G401 (cell line): ENCODE measurements around the gene PRLHR. TPM values are rescaled to one million over a fixed set of nuclear protein-coding genes. Genes with fewer than 3 reads are reported as not detected.

Experiments
- DNase-seq: peaks from one replicate; pipeline ENCODE4 v3.0.0-alpha.2; 2015; ENCODE audit warnings: low spot score
- in situ Hi-C: cut with HindIII; loops from 2 replicates; pipeline ENCODE4 v1.10.0; 2016; ENCODE audit warnings: low sequenced_read_pairs, mixed read lengths
- total RNA-seq: library from RNA; depleted of rRNA; stranded (reverse); fragments of >200 nt; shearing (Covaris generic); gene quantifications from 2 replicates; pipeline ENCODE4 v1.2.3, GENCODE V29; 2014

PRLHR gene
- total RNA-seq, 1 experiment from 2014 or later = not detected

DNA sequence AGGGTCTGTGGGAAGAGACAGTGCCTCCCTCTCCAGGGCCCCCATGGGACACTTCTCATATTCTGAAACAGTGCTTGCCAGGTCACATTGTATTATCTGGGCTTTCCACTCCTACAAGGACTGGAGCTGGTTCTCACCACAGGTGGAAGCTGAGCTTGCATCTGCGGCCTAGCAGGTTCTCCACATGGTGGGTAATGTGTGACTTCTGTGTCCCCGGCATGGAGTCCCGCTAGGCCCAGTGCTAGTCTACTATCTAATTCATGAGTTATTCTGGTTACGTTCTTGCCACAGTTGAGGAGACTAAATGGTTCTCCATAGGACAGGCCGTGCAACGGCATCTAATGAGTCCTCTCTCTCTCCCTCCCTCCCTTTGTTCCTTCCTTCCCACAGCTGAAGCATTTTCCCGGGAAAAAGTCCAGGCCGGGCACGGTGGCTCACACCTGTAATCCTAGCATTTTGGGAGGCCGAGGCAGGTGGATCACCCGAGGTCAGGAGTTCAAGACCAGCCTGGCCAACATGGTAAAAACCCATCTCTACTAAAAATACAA lies 27.7 kb downstream of the PRLHR start:
- in situ Hi-C loops = no loop called here
- DNase-seq = no peak

- DNase-seq = no peak
- in situ Hi-C loops = no loop called here
Measured at GRCh38 chr10:118566911-118567310, 28.5 kb downstream of the PRLHR start.

DNA sequence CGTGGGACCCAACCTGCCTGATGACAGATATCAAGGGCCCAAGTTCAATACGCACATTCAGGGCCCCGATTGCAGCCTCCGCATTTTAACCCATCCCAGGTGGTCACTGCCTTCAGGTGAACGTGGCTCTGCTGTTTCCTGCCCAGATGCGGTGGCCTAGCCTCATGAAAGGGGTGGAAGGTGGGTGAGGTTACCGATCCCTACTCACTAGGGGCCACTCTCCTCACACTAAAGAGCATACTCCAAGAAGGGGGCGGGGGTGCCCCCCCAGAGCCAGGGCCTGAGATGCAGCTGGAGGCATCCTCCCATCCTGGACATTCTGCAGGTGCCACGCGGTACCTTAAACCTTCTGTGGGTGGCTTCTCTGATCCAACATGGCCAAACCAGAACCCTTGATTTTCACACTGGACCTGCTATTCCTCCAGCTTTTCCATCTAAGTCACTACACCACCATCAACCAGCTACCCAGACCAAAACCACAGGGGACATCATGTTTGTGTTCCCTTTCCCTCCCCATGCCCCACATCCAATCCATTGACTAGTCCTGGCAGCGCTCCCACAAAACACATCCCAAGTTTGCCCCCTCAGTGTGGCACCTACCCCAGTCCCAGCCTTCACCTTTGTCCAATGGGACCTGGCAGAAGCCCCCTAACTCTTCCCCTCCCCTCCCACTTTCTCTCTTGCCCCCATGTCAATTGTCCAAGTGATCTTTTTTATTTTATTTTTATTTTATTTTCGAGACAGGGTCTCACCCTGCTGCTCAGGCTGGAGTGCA lies 30.0 kb downstream of the PRLHR start:
- DNase-seq = no peak
- in situ Hi-C loops = no loop called here

DNA sequence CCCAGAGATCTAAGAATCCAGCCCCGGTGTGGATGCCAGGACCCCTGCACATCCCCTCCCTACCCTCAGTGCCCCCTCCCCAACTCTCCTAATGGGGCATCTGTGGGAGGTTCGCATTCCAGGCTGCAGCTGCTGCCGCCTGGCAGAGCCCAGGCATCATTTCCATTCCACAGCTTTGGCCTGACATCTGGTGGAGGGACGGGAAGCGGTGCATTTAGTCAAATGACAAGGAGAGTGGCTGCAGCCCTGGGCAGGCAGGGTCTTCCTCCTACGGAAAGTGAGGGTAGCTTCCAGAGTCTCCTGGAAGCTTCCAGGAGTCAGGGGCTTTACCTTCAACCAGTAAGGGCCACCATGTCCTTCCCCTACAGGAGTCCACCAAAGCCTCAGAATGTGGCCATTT lies 30.8 kb downstream of the PRLHR start:
- DNase-seq = no peak
- in situ Hi-C loops = no loop called here

DNA sequence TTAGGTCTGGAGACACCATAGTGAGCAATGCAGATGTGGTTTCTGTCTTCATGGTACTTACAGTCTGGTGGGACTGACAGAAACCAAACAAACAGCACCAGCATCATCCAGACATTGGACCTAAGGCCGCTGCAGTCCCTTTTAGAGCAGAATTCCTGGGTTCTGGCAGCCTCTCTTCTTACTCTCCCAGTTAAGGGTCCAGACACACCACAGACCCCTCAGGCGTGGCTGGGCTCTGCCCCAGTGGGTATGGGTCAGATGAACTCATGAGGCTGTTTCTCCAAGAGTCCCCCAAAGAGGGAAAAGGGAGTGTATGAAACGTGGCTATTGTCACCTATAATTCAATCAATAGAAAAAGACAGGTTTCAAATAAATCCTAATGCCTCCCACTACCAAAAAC lies 31.3 kb downstream of the PRLHR start:
- in situ Hi-C loops = no loop called here
- no peak for DNase-seq

DNA sequence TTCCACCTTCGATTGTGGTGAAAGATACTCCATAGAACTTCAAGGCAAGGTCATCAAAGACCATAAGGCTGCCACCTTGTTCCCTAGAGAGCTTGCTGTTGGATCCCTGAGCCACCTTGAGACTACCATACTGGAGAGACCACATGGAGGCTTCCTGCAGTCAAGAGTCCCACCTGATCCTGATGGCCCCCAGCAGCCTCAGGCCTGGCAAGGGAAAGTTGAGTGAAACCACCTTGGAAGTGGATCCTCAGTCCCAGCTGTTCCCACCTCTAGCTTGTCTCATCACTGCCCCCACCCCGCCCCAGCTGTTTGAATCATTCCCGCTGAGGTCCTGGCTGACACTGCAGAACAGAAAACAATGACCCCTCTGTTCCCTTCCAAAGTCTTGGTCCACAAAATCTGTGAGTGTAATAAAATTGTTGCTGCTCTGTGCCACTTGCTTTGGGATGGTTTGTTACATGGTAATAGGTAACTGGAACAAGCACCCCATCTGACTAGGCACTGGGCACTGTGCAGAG lies 32.0 kb downstream of the PRLHR start:
- DNase-seq = no peak
- in situ Hi-C loops = no loop called here

- in situ Hi-C loops = no loop called here
- DNase-seq = no peak
Measured at GRCh38 chr10:118562851-118563250, 32.6 kb downstream of the PRLHR start.

DNA sequence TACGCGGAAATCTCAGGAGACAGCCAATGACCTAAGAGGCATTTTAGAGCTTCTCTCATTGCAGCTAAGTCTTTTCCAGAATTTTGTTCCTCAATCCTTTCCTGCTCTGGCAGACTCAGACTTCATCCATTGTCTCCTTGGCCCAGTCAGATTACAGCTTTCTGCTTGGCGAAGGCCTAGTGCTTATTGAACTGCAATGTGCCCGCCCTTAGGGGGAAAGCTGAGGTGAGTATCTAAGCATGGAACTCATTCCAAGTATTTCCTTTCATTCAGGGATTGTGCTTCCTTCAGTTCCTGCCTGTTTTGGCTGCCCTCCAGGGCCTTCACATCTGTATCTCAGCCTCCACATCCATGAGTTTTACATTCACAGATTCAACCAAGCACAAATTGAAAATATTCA lies 37.5 kb downstream of the PRLHR start:
- in situ Hi-C loops = no loop called here

GRCh38 chr10:118551535-118552100 lies 43.8 kb downstream of the PRLHR start:
- in situ Hi-C loops = no loop called here
- no peak for DNase-seq

More for the DNA sequence above, 37.5 kb downstream of the PRLHR start:
- no peak for DNase-seq

GRCh38 chr10:118547282-118547681 lies 48.2 kb downstream of the PRLHR start:
- in situ Hi-C loops = no loop called here
- DNase-seq = no peak

DNA sequence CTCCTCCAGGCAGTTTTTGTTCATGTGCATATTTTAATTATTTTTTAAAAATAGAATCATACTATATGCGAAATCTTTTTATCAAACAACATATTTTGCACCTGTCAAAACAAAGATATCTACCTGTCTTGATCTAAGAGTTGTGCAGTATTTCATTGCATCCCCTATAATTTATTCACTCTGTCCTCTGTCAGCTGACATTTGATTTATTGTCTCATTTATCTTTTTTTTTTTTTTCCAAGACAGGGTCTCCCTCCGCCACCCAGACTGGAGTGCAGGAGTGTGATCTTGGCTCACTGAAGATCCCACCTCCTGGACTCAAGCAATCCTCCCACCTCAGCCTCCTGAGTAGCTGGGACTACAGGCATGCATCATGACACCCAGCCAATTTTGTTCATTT lies 49.0 kb downstream of the PRLHR start:
- in situ Hi-C loops = no loop called here
- no peak for DNase-seq

GRCh38 chr10:118545381-118545780 lies 50.1 kb downstream of the PRLHR start:
- in situ Hi-C loops = no loop called here
- DNase-seq = no peak

DNA sequence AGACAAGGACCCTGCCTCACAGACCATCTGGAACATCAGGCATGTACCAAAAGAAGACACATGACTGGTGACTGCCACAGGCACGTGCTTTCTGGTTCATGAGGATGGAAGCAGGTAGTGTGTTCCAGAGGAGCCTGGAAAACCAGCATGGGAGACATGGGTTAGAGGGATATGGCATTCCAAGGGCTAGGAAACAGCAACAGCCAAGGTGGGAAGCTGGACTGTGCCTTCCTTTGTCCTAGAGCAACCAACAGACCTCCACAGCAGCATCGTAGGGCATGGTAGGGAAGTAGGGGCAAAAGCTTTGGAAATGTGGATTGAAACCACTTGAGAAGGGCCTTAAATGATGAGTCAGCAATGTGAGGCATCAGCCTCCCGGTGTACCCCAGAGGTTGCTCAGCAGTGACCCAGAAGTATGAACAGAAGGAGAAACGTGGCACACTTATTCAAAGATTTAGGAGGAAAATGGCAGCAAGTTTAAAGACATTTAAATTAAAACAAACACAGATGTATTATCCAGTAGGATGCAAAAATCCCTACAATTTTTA lies 51.0 kb downstream of the PRLHR start:
- in situ Hi-C loops = no loop called here
- no peak for DNase-seq

- peak; percentile 9 for DNase-seq
- in situ Hi-C loops = no loop called here
Measured at GRCh38 chr10:118543714-118544400, 51.6 kb downstream of the PRLHR start.

DNA sequence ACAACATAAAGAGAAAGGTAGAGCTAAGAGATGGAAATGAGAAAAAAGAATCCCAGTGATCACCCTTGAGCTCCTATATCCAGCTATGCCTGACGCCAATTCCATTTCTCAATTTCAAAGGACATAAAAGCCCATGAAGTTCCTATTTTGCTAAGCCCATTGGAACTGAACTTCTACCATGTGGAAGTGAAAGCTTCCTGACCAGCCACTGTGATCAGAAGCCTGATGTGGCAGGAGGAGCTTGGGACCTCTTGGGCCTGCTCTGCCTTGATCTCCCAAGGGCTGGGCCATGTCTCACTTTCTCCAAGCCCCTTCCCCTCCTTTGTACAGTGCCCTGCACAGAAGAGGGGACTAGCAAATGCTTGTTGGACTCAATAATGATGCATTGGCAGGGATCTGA lies 52.7 kb downstream of the PRLHR start:
- no peak for DNase-seq
- in situ Hi-C loops = no loop called here

- in situ Hi-C loops = no loop called here
- no peak for DNase-seq
Measured at GRCh38 chr10:118542205-118542604, 53.2 kb downstream of the PRLHR start.

GRCh38 chr10:118541718-118542117 lies 53.7 kb downstream of the PRLHR start:
- no peak for DNase-seq
- in situ Hi-C loops = no loop called here
